ENCODE results near the gene GRM8.

GRM8 gene

DNA sequence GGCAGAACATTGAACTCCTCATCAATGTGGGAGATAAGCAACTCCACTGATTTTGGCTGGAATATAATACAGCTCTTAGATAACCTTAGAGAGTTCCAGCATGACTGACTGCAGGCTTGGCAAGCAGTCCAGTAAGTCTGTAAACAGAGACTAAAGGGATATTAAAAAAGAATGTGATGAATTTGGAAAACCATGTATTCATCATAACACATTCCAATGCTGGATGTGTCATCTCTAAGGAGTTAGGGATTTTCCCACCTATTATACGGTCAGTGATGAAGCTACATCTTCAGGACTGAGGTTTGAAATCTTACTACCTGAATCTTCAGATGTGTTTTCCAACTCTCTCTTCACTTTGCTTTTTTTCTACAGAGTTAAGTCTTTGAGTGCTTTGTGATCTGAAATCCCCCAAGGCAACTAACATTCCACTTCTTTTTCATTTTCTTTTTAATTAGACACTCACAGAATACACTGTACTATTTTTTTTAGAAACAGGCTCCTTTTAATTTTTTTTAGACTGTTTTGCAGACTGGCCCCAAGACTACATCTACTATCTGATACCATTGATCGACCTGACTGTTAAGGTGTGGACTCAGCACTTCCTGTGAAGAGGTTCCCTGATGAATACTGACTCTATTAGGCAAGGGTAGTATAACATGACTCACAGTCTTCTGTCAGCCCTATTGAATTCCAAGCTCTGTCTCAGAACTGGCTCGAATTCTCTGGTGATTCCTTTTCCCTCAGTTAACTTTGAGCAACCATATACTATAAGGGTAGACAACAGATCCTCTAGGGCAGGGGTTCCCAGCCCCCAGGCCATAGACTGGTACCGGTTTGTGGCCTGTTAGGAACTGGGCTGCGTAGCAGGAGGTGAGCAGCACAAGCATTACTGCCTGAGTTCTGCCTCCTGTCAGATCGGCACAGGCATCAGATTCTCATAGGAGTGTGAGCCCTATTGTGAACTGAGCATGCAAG is 678.2 kb downstream of the GRM8 start:
- Histone ChIP-seq H4K20me1 (ENCODE audit: insufficient read depth, low read length) (no peaks in the 10 kb centered on the region), H3K27ac (ENCODE audit: low read depth, low read length, poor library complexity, severe bottlenecking) (no peak overlapping the region), H3F3A (ENCODE audit: insufficient read depth, low read length) (no peaks in the 10 kb centered on the region), H3K36me3 (ENCODE audit: insufficient read depth, low read length) (no peaks in the 10 kb centered on the region), H3K9ac (ENCODE audit: low read length) (no peak overlapping the region), H3K4me1 (ENCODE audit: insufficient read depth, low read length, severe bottlenecking) (no peaks in the 10 kb centered on the region), H3K27me3 (ENCODE audit: insufficient read depth, low read length) (no peaks in the 10 kb centered on the region), H2AFZ (ENCODE audit: low read length) (no peak overlapping the region), H3K9me2 (ENCODE audit: low read depth, low read length) (no peaks in the 10 kb centered on the region), H3K9me3 (ENCODE audit: low read length) (no peaks in the 10 kb centered on the region), H3K79me2 (ENCODE audit: insufficient read depth, low read length) (no peaks in the 10 kb centered on the region), H3K4me3 (ENCODE audit: low read depth, low read length, poor library complexity, severe bottlenecking) (no peak overlapping the region), H3K4me2 (ENCODE audit: low read length) (no peak overlapping the region)
- TF ChIP-seq, protein P1, sequence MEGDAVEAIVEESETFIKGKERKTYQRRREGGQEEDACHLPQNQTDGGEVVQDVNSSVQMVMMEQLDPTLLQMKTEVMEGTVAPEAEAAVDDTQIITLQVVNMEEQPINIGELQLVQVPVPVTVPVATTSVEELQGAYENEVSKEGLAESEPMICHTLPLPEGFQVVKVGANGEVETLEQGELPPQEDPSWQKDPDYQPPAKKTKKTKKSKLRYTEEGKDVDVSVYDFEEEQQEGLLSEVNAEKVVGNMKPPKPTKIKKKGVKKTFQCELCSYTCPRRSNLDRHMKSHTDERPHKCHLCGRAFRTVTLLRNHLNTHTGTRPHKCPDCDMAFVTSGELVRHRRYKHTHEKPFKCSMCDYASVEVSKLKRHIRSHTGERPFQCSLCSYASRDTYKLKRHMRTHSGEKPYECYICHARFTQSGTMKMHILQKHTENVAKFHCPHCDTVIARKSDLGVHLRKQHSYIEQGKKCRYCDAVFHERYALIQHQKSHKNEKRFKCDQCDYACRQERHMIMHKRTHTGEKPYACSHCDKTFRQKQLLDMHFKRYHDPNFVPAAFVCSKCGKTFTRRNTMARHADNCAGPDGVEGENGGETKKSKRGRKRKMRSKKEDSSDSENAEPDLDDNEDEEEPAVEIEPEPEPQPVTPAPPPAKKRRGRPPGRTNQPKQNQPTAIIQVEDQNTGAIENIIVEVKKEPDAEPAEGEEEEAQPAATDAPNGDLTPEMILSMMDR (IDR thresholded peaks at IDR 0.05; ENCODE audit: low read length): no peak
- no peak for TF ChIP-seq EZH2 (IDR thresholded peaks at IDR 0.05; ENCODE audit: borderline replicate concordance, low read length)

DNA sequence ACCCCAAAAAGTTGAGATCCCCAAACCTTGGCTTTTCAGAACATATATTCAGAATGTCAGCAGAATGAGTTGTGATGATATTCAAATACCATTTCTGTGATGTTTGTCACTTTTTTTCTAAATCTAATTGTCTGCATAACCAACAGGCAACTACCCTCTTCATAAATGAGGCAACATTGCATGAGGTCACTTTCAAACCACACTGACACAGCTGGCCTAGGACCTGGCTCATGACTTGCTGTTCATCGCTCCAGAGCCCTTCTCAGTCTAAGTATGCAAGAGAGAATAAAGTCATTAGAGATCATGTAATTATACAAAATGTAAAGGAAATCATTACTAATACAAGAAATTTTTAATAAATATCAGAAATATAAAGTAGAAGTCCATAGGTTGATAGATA is 681.9 kb downstream of the GRM8 start:
- Histone ChIP-seq H3K27me3 (ENCODE audit: insufficient read depth, low read length) (no peaks in the 10 kb centered on the region), H3K9me3 (ENCODE audit: low read length) (no peaks in the 10 kb centered on the region; the same call in 1 of the 2 replicates), H4K20me1 (ENCODE audit: insufficient read depth, low read length) (no peaks in the 10 kb centered on the region), H3K79me2 (ENCODE audit: insufficient read depth, low read length) (no peaks in the 10 kb centered on the region), H3K4me3 (ENCODE audit: low read depth, low read length, poor library complexity, severe bottlenecking) (no peak overlapping the region), H3K9ac (ENCODE audit: low read length) (no peak overlapping the region), H3F3A (ENCODE audit: insufficient read depth, low read length) (no peaks in the 10 kb centered on the region), H3K4me2 (ENCODE audit: low read length) (no peak overlapping the region), H3K9me2 (ENCODE audit: low read depth, low read length) (no peaks in the 10 kb centered on the region), H3K27ac (ENCODE audit: low read depth, low read length, poor library complexity, severe bottlenecking) (no peak overlapping the region), H3K4me1 (ENCODE audit: insufficient read depth, low read length, severe bottlenecking) (no peaks in the 10 kb centered on the region), H2AFZ (ENCODE audit: low read length) (no peak overlapping the region), H3K36me3 (ENCODE audit: insufficient read depth, low read length) (no peaks in the 10 kb centered on the region)
- TF ChIP-seq, protein P1 (IDR thresholded peaks at IDR 0.05; ENCODE audit: low read length): no peak
- TF ChIP-seq EZH2 (IDR thresholded peaks at IDR 0.05; ENCODE audit: borderline replicate concordance, low read length): no peak

DNA sequence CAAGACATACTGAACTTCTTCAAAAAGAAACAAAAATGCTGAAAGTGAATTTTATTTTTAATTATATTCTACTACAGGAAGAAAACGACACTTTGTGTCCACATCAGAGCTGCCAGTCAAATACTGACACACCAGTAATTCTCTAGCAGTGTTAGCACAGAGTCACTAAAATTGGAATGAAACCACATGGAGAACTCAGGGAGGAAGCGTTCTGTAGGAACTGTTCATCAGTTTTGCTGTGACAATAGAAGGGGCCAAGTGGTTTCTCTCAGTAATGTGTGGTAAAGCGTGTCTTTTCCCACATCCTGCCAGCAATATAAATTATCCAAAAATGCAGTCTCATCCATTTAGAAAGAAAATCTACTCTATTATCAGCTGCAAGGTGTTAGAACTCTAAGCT is 683.3 kb downstream of the GRM8 start:
- Histone ChIP-seq H3F3A (ENCODE audit: insufficient read depth, low read length) (no peaks in the 10 kb centered on the region), H3K9me3 (ENCODE audit: low read length) (no peaks in the 10 kb centered on the region; the same call in 1 of the 2 replicates), H3K4me1 (ENCODE audit: insufficient read depth, low read length, severe bottlenecking) (no peaks in the 10 kb centered on the region), H3K9ac (ENCODE audit: low read length) (no peak overlapping the region), H3K79me2 (ENCODE audit: insufficient read depth, low read length) (no peaks in the 10 kb centered on the region), H3K4me3 (ENCODE audit: low read depth, low read length, poor library complexity, severe bottlenecking) (no peak overlapping the region), H3K36me3 (ENCODE audit: insufficient read depth, low read length) (no peaks in the 10 kb centered on the region), H2AFZ (ENCODE audit: low read length) (no peak overlapping the region), H3K9me2 (ENCODE audit: low read depth, low read length) (no peaks in the 10 kb centered on the region), H3K27ac (ENCODE audit: low read depth, low read length, poor library complexity, severe bottlenecking) (no peak overlapping the region), H3K4me2 (ENCODE audit: low read length) (no peak overlapping the region), H3K27me3 (ENCODE audit: insufficient read depth, low read length) (no peaks in the 10 kb centered on the region), H4K20me1 (ENCODE audit: insufficient read depth, low read length) (no peaks in the 10 kb centered on the region)
- no peak for TF ChIP-seq EZH2 (IDR thresholded peaks at IDR 0.05; ENCODE audit: borderline replicate concordance, low read length)
- TF ChIP-seq, protein P1 (IDR thresholded peaks at IDR 0.05; ENCODE audit: low read length): no peak
